ENCODE measurements around the gene SLC4A3.
"Not testable (repeated sequence)": the region's sequence is repeated elsewhere in the genome, so short reads cannot be mapped to it uniquely, and the experiment has no call there.

SLC4A3 gene

GRCh38 chr2:219679041-219679440 lies 51.6 kb downstream of the SLC4A3 start:
- Histone ChIP-seq H3K36me3 (ENCODE audit: control insufficient read depth, insufficient read depth, low read length) (no peaks in the 10 kb centered on the region), H3K4me1 (ENCODE audit: control insufficient read depth, low read depth, low read length) (no peaks in the 10 kb centered on the region), H3K4me2 (ENCODE audit: low read length) (no peak overlapping the region), H2BK5ac (ENCODE audit: low read length) (no peak overlapping the region), H2AK5ac (ENCODE audit: low read length) (no peak overlapping the region), H3K79me2 (ENCODE audit: control insufficient read depth, insufficient read depth, low read length) (no peaks in the 10 kb centered on the region), H3K4me3 (ENCODE audit: low read length) (no peak overlapping the region), H4K5ac (ENCODE audit: low read length) (no peak overlapping the region), H3K56ac (ENCODE audit: low read length) (no peak overlapping the region), H3K79me1 (ENCODE audit: low read length) (no peaks in the 10 kb centered on the region), H3K9ac (ENCODE audit: low read length) (no peak overlapping the region), H3K27me3 (ENCODE audit: insufficient read depth, low read length, poor library complexity) (no peaks in the 10 kb centered on the region), H3K4ac (ENCODE audit: low read depth, low read length) (no peak overlapping the region), H3K27ac (ENCODE audit: low read depth, low read length) (no peak overlapping the region), H3K18ac (ENCODE audit: low read length) (no peak overlapping the region), H2BK120ac (ENCODE audit: low read depth, low read length) (no peak overlapping the region), H4K8ac (ENCODE audit: low read depth, low read length) (no peak overlapping the region), H2BK15ac (replicated peaks; ENCODE audit: low read depth) (no peak overlapping the region), H3K23ac (ENCODE audit: low read length) (no peak overlapping the region)
- no CpG with 5 or more reads among the region's 3 CpGs for WGBS (ENCODE audit: extremely low coverage, insufficient coverage, low lambda C conversion rate)
- no peak for DNase-seq

- Histone ChIP-seq H4K5ac (ENCODE audit: low read length) (no peak overlapping the region), H2BK15ac (replicated peaks; ENCODE audit: low read depth) (no peak overlapping the region), H2BK5ac (ENCODE audit: low read length) (no peak overlapping the region), H3K27me3 (ENCODE audit: insufficient read depth, low read length, poor library complexity) (no peaks in the 10 kb centered on the region), H3K27ac (ENCODE audit: low read depth, low read length) (no peak overlapping the region), H3K79me2 (ENCODE audit: control insufficient read depth, insufficient read depth, low read length) (no peaks in the 10 kb centered on the region), H3K4me1 (ENCODE audit: control insufficient read depth, low read depth, low read length) (no peaks in the 10 kb centered on the region), H3K79me1 (ENCODE audit: low read length) (no peaks in the 10 kb centered on the region), H3K36me3 (ENCODE audit: control insufficient read depth, insufficient read depth, low read length) (no peaks in the 10 kb centered on the region), H4K8ac (ENCODE audit: low read depth, low read length) (no peak overlapping the region), H3K56ac (ENCODE audit: low read length) (no peak overlapping the region), H3K4me2 (ENCODE audit: low read length) (no peak overlapping the region), H2BK120ac (ENCODE audit: low read depth, low read length) (no peak overlapping the region), H2AK5ac (ENCODE audit: low read length) (no peak overlapping the region), H3K18ac (ENCODE audit: low read length) (no peak overlapping the region), H3K4me3 (ENCODE audit: low read length) (no peak overlapping the region), H3K23ac (ENCODE audit: low read length) (no peak overlapping the region), H3K9ac (ENCODE audit: low read length) (no peak overlapping the region), H3K4ac (ENCODE audit: low read depth, low read length) (no peak overlapping the region)
- no CpG with 5 or more reads among the region's 1 CpG for WGBS (ENCODE audit: extremely low coverage, insufficient coverage, low lambda C conversion rate)
- DNase-seq = no peak
These were observed 52.1 kb downstream of the SLC4A3 start for GRCh38 chr2:219679571-219679970.

GRCh38 chr2:219680958-219681693 lies 53.7 kb downstream of the SLC4A3 start:
- Histone ChIP-seq H3K27ac (ENCODE audit: low read depth, low read length) (no peak overlapping the region), H3K79me1 (ENCODE audit: low read length) (no peaks in the 10 kb centered on the region), H3K56ac (ENCODE audit: low read length) (no peak overlapping the region), H2AK5ac (ENCODE audit: low read length) (no peak overlapping the region), H3K4me2 (ENCODE audit: low read length) (no peak overlapping the region), H3K9ac (ENCODE audit: low read length) (no peak overlapping the region), H3K27me3 (ENCODE audit: insufficient read depth, low read length, poor library complexity) (no peaks in the 10 kb centered on the region), H3K36me3 (ENCODE audit: control insufficient read depth, insufficient read depth, low read length) (no peaks in the 10 kb centered on the region), H3K79me2 (ENCODE audit: control insufficient read depth, insufficient read depth, low read length) (no peaks in the 10 kb centered on the region), H3K23ac (ENCODE audit: low read length) (no peak overlapping the region), H2BK5ac (ENCODE audit: low read length) (no peak overlapping the region), H3K4me3 (ENCODE audit: low read length) (no peak overlapping the region), H2BK15ac (replicated peaks; ENCODE audit: low read depth) (no peak overlapping the region), H3K18ac (ENCODE audit: low read length) (no peak overlapping the region), H2BK120ac (ENCODE audit: low read depth, low read length) (no peak overlapping the region), H4K8ac (ENCODE audit: low read depth, low read length) (no peak overlapping the region), H3K4me1 (ENCODE audit: control insufficient read depth, low read depth, low read length) (peaks cover 2% of the 10 kb centered on the region), H3K4ac (ENCODE audit: low read depth, low read length) (no peak overlapping the region), H4K5ac (ENCODE audit: low read length) (no peak overlapping the region)
- WGBS (ENCODE audit: extremely low coverage, insufficient coverage, low lambda C conversion rate) = no CpG with 5 or more reads among the region's 4 CpGs
- no peak for DNase-seq

- peaks cover 2% of the 10 kb centered on the region for H3K4me1 ChIP-seq (ENCODE audit: control insufficient read depth, low read depth, low read length)
- H3K23ac ChIP-seq (ENCODE audit: low read length) = no peak overlapping the region
- no peak overlapping the region for H3K9ac ChIP-seq (ENCODE audit: low read length)
- WGBS (ENCODE audit: extremely low coverage, insufficient coverage, low lambda C conversion rate) = no CpG with 5 or more reads among the region's 6 CpGs
- no peak overlapping the region for H3K27ac ChIP-seq (ENCODE audit: low read depth, low read length)
- no peak overlapping the region for H3K18ac ChIP-seq (ENCODE audit: low read length)
- DNase-seq = no peak
- H3K4me3 ChIP-seq (ENCODE audit: low read length) = no peak overlapping the region
- no peak overlapping the region for H4K8ac ChIP-seq (ENCODE audit: low read depth, low read length)
- H2BK5ac ChIP-seq (ENCODE audit: low read length) = no peak overlapping the region
- H3K4me2 ChIP-seq (ENCODE audit: low read length) = no peak overlapping the region
- H2BK15ac ChIP-seq (replicated peaks; ENCODE audit: low read depth) = no peak overlapping the region
- no peaks in the 10 kb centered on the region for H3K79me2 ChIP-seq (ENCODE audit: control insufficient read depth, insufficient read depth, low read length)
- H2BK120ac ChIP-seq (ENCODE audit: low read depth, low read length) = no peak overlapping the region
- no peaks in the 10 kb centered on the region for H3K79me1 ChIP-seq (ENCODE audit: low read length)
- H4K5ac ChIP-seq (ENCODE audit: low read length) = no peak overlapping the region
- H3K36me3 ChIP-seq (ENCODE audit: control insufficient read depth, insufficient read depth, low read length) = no peaks in the 10 kb centered on the region
- H3K27me3 ChIP-seq (ENCODE audit: insufficient read depth, low read length, poor library complexity) = no peaks in the 10 kb centered on the region
- H2AK5ac ChIP-seq (ENCODE audit: low read length) = no peak overlapping the region
- no peak overlapping the region for H3K4ac ChIP-seq (ENCODE audit: low read depth, low read length)
- no peak overlapping the region for H3K56ac ChIP-seq (ENCODE audit: low read length)
These were observed 54.4 kb downstream of the SLC4A3 start for GRCh38 chr2:219681694-219682300.

GRCh38 chr2:219683474-219683873 lies 56.0 kb downstream of the SLC4A3 start:
- not testable (repeated sequence) for H3K4me3 ChIP-seq (ENCODE audit: low read length); H4K5ac ChIP-seq (ENCODE audit: low read length); H2BK120ac ChIP-seq (ENCODE audit: low read depth, low read length); H3K4me2 ChIP-seq (ENCODE audit: low read length); DNase-seq; H3K4ac ChIP-seq (ENCODE audit: low read depth, low read length); H3K79me1 ChIP-seq (ENCODE audit: low read length); H4K8ac ChIP-seq (ENCODE audit: low read depth, low read length); H3K9ac ChIP-seq (ENCODE audit: low read length); H3K79me2 ChIP-seq (ENCODE audit: control insufficient read depth, insufficient read depth, low read length); H2AK5ac ChIP-seq (ENCODE audit: low read length); H3K36me3 ChIP-seq (ENCODE audit: control insufficient read depth, insufficient read depth, low read length); H3K4me1 ChIP-seq (ENCODE audit: control insufficient read depth, low read depth, low read length); H3K23ac ChIP-seq (ENCODE audit: low read length); H3K18ac ChIP-seq (ENCODE audit: low read length); H3K56ac ChIP-seq (ENCODE audit: low read length); H2BK15ac ChIP-seq (replicated peaks; ENCODE audit: low read depth); H2BK5ac ChIP-seq (ENCODE audit: low read length); H3K27me3 ChIP-seq (ENCODE audit: insufficient read depth, low read length, poor library complexity); H3K27ac ChIP-seq (ENCODE audit: low read depth, low read length)
- no CpG with 5 or more reads among the region's 2 CpGs for WGBS (ENCODE audit: extremely low coverage, insufficient coverage, low lambda C conversion rate)
